HCT116 (cell line): ENCODE data around the gene RHOB. TPM values are rescaled to one million over a fixed set of nuclear protein-coding genes. Genes with fewer than 3 reads are reported as not detected.

ENCODE experiments used
- ATAC-seq: fragments of 200-7000 bp; cut with Tn5 transposase; 2 replicates; pipeline ENCODE4 v1.9.1; 2020; ENCODE audit warnings: mild to moderate bottlenecking, moderate library complexity
- BruUV-seq: library from RNA; stranded (reverse); fragments of 400-500 nt; replicated peaks from 2 replicates; lab custom pipeline; 2021; lab: Mats Ljungman, UMichigan
- CTCF ChIA-PET: fragments of 300-600 bp; sonication (Branson Sonifier 250); formaldehyde crosslinking; loops from one replicate; lab custom pipeline; 2021; ENCODE audit warnings: antibody characterized with exemption; lab: Charles Lee
- POLR2A ChIA-PET: fragments of 300-600, 350-600 bp; sonication (Branson Sonifier 250); formaldehyde crosslinking; loops from one replicate; lab custom pipeline; 2021; ENCODE audit warnings: antibody characterized with exemption; lab: Charles Lee
- RAD21 ChIA-PET, 2 experiments: fragments of 300-600 bp; sonication (Branson Sonifier 250); formaldehyde crosslinking; loops; one replicate each; lab custom pipeline; 2023; ENCODE audit warnings: low total read pairs in 2 of 2; ENCODE audit not compliant: uncharacterized antibody in 2 of 2, unreplicated experiment in 2 of 2, low non-redundant PET in 1 of 2; lab: Charles Lee
- DNase-seq: peaks from one replicate; pipeline ENCODE4 v3.0.0-alpha.2; 2010; ENCODE audit warnings: low read depth, low spot score
- H2AFZ ChIP-seq: fragments of 200-600 bp; shearing (Covaris generic), sonication (generic); 2 replicates; pipeline ENCODE4 v1.6.1; 2017; ENCODE audit warnings: low read depth, mixed run types, mixed read lengths, antibody characterized with exemption, low read length; ENCODE audit not compliant: poor library complexity, severe bottlenecking
- H3K27ac ChIP-seq: 2 replicates; pipeline ENCODE4 v1.5.1; 2012; ENCODE audit warnings: low read depth, low read length
- H3K27me3 ChIP-seq: fragments of 200-600 bp; sonication (generic); 2 replicates; pipeline ENCODE4 v1.6.1; 2016; ENCODE audit warnings: mixed run types, low read length, mixed read lengths; ENCODE audit not compliant: insufficient read depth
- H3K36me3 ChIP-seq, 2 experiments: fragments of 200-500 bp in 1 of 2; fragments of 200-600 bp in 1 of 2; sonication (Bioruptor generic) in 1 of 2; sonication (generic) in 1 of 2; 2 replicates each; pipeline versions ENCODE4 v1.5.1 to v1.6.1; 2014 to 2016; ENCODE audit warnings: low read length in 2 of 2, inconsistent platforms in 1 of 2, mixed read lengths in 1 of 2, mixed run types in 1 of 2; ENCODE audit not compliant: insufficient read depth in 2 of 2, control insufficient read depth in 1 of 2
- H3K4me1 ChIP-seq, 2 experiments: fragments of 200-600 bp in 1 of 2; sonication (generic) in 1 of 2; 2 replicates each; pipeline versions ENCODE4 v1.5.1 to v1.6.1; 2012 to 2017; ENCODE audit warnings: low read length in 2 of 2, inconsistent platforms in 1 of 2, mild to moderate bottlenecking in 1 of 2, mixed read lengths in 1 of 2, mixed run types in 1 of 2, moderate library complexity in 1 of 2; ENCODE audit not compliant: insufficient read depth in 2 of 2, control insufficient read depth in 1 of 2
- H3K4me2 ChIP-seq: fragments of 200-600 bp; sonication (generic); 2 replicates; pipeline ENCODE4 v1.6.1; 2017; ENCODE audit warnings: mixed run types, low read length, mixed read lengths
- H3K4me3 ChIP-seq, 2 experiments: fragments of 200-600 bp in 1 of 2; sonication (generic) in 1 of 2; replicated peaks in 1 of 2; 2 replicates each; pipeline ENCODE4 v1.5.1; 2011 to 2016; ENCODE audit warnings: low read length in 2 of 2, control low read depth in 1 of 2, low read depth in 1 of 2, mild to moderate bottlenecking in 1 of 2, mixed read lengths in 1 of 2, mixed run types in 1 of 2
- H3K79me2 ChIP-seq: fragments of 200-600 bp; sonication (generic); 2 replicates; pipeline ENCODE4 v1.6.1; 2017; ENCODE audit warnings: mild to moderate bottlenecking, mixed run types, low read length, moderate library complexity, mixed read lengths; ENCODE audit not compliant: insufficient read depth
- H3K9ac ChIP-seq: fragments of 200-600 bp; sonication (generic); 2 replicates; pipeline ENCODE4 v1.6.1; 2016; ENCODE audit warnings: low read length, mixed read lengths
- H3K9me2 ChIP-seq: fragments of 200-600 bp; sonication (generic), shearing (Covaris generic); 2 replicates; pipeline ENCODE4 v1.6.1; 2017; ENCODE audit warnings: mixed run types, mild to moderate bottlenecking, moderate library complexity; ENCODE audit not compliant: insufficient read depth
- H3K9me3 ChIP-seq, 2 experiments: fragments of 200-500 bp in 1 of 2; fragments of 200-600 bp in 1 of 2; sonication (Bioruptor generic) in 1 of 2; sonication (generic) in 1 of 2; 2 replicates each; pipeline ENCODE4 v1.6.1; 2014 to 2017; ENCODE audit warnings: low read length in 2 of 2, mixed read lengths in 2 of 2, inconsistent platforms in 1 of 2, low read depth in 1 of 2, mild to moderate bottlenecking in 1 of 2, mixed run types in 1 of 2, moderate library complexity in 1 of 2; ENCODE audit not compliant: control insufficient read depth in 1 of 2, insufficient read depth in 1 of 2
- H4K20me1 ChIP-seq: fragments of 200-600 bp; sonication (generic), shearing (Covaris generic); 2 replicates; pipeline ENCODE4 v1.6.1; 2017; ENCODE audit warnings: mixed run types, mild to moderate bottlenecking, moderate library complexity; ENCODE audit not compliant: insufficient read depth
- CEBPB ChIP-seq: IDR thresholded peaks from 2 replicates; pipeline ENCODE4 v1.6.1; 2012; ENCODE audit warnings: low read depth
- EGR1 ChIP-seq: IDR thresholded peaks from 2 replicates; pipeline ENCODE4 v1.6.1; 2012; ENCODE audit warnings: low read depth
- EZH2 ChIP-seq: fragments of 200-600 bp; sonication (generic); IDR thresholded peaks from 2 replicates; pipeline ENCODE4 v1.6.1; 2017; ENCODE audit warnings: antibody characterized with exemption, mixed run types
- EZH2phosphoT487 ChIP-seq: fragments of 200-600 bp; IDR thresholded peaks from 2 replicates; pipeline ENCODE4 v1.6.1; 2018; ENCODE audit warnings: antibody characterized with exemption, borderline replicate concordance
- FOSL1 ChIP-seq: IDR thresholded peaks from 2 replicates; pipeline ENCODE4 v1.6.1; 2012; ENCODE audit warnings: low read depth
- JUND ChIP-seq: IDR thresholded peaks from 2 replicates; pipeline ENCODE4 v1.6.1; 2012
- MAX ChIP-seq: IDR thresholded peaks from 2 replicates; pipeline ENCODE4 v1.6.1; 2012
- POLR2A ChIP-seq: IDR thresholded peaks from 2 replicates; pipeline ENCODE4 v1.7.0; 2011; ENCODE audit warnings: borderline replicate concordance; ENCODE audit not compliant: insufficient read depth, insufficient read length; ENCODE audit errors: extremely low read depth
- POLR2AphosphoS5 ChIP-seq: IDR thresholded peaks from 2 replicates; pipeline ENCODE4 v1.6.1; 2011; ENCODE audit warnings: mild to moderate bottlenecking, low read depth, low read length, moderate library complexity
- RAD21 ChIP-seq: IDR thresholded peaks from 2 replicates; pipeline ENCODE4 v1.6.1; 2012; ENCODE audit warnings: low read depth, mild to moderate bottlenecking
- SIN3A ChIP-seq: IDR thresholded peaks from 2 replicates; pipeline ENCODE4 v1.6.1; 2012; ENCODE audit warnings: low read depth
- SP1 ChIP-seq: IDR thresholded peaks from 2 replicates; pipeline ENCODE4 v1.6.1; 2012; ENCODE audit warnings: low read depth
- ZFX ChIP-seq: fragments of 450-650 bp; IDR thresholded peaks from 2 replicates; pipeline ENCODE4 v1.6.1; 2017
- intact Hi-C: fragments of 100-400 bp; cut with micrococcal nuclease; formaldehyde crosslinking; loops from 2 replicates; pipeline ENCODE4 v1.10.0; 2022
- total RNA-seq: library from RNA; stranded (reverse); gene quantifications from one replicate; pipeline ENCODE4 v1.2.1, GENCODE V29; 2021; ENCODE audit not compliant: unreplicated experiment
- TF ChIP-seq, protein P1 (sequence below): IDR thresholded peaks from 2 replicates; pipeline ENCODE4 v1.6.1; 2012; ENCODE audit warnings: low read depth

The RHOB gene
- total RNA-seq, 1 experiment from 2014 or later, result 72.9 TPM

DNA sequence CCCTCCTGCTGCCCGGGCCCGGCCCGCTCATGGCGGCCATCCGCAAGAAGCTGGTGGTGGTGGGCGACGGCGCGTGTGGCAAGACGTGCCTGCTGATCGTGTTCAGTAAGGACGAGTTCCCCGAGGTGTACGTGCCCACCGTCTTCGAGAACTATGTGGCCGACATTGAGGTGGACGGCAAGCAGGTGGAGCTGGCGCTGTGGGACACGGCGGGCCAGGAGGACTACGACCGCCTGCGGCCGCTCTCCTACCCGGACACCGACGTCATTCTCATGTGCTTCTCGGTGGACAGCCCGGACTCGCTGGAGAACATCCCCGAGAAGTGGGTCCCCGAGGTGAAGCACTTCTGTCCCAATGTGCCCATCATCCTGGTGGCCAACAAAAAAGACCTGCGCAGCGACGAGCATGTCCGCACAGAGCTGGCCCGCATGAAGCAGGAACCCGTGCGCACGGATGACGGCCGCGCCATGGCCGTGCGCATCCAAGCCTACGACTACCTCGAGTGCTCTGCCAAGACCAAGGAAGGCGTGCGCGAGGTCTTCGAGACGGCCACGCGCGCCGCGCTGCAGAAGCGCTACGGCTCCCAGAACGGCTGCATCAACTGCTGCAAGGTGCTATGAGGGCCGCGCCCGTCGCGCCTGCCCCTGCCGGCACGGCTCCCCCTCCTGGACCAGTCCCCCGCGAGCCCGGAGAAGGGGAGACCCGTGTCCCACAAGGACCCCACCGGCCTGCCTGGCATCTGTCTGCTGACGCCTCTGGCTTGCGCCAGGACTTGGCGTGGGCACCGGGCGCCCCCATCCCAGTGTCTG, 767 bp downstream of the RHOB start:
- H3K4me2 ChIP-seq, result peak overlapping the region; percentile 90
- no peaks in the 10 kb centered on the region for H3K9me2 ChIP-seq
- H2AFZ ChIP-seq, result no peak overlapping the region
- peak overlapping the region; percentile 92 for H3K9ac ChIP-seq
- RAD21 ChIA-PET, result interaction anchor here (1.5 kb wide), 2 partner anchors 36 to 188 kb away, joined by 4 to 5 read pairs; no protein-coding TSS in a partner anchor
- POLR2A ChIA-PET, result interaction anchor here (0.9 to 5.1 kb wide), 45 partner anchors 8 to 203 kb away, joined by 3 to 76 read pairs (median 7); partner anchors contain the start of gene HS1BP3
- peaks cover 20% of the 10 kb centered on the region for H3K79me2 ChIP-seq
- H3K27me3 ChIP-seq, result no peaks in the 10 kb centered on the region
- H3K4me3 ChIP-seq, result peak overlapping the region; percentile 72 to 80
- no TSS peak for BruUV-seq
- peak overlapping the region; percentile 88 for H3K27ac ChIP-seq
- intact Hi-C loops, result no loop called here
- H3K9me3 ChIP-seq, result no peaks in the 10 kb centered on the region
- peaks cover 41 to 52% of the 10 kb centered on the region in 2 experiments for H3K4me1 ChIP-seq
- no peaks in the 10 kb centered on the region for H4K20me1 ChIP-seq
- peak; percentile 23 for ATAC-seq
- TF ChIP-seq MAX (peak; percentile 59; the same call in 1 of the 2 replicates), ZFX (no peak; the same call in 1 of the 2 replicates), SIN3A (no peak; the same call in 1 of the 2 replicates), CEBPB (no peak), EZH2phosphoT487 (no peak), JUND (no peak), FOSL1 (no peak), SP1 (no peak), EGR1 (no peak), POLR2AphosphoS5 (no peak), RAD21 (peak; percentile 33), EZH2 (no peak), POLR2A (no peak)
- TF ChIP-seq, protein P1, sequence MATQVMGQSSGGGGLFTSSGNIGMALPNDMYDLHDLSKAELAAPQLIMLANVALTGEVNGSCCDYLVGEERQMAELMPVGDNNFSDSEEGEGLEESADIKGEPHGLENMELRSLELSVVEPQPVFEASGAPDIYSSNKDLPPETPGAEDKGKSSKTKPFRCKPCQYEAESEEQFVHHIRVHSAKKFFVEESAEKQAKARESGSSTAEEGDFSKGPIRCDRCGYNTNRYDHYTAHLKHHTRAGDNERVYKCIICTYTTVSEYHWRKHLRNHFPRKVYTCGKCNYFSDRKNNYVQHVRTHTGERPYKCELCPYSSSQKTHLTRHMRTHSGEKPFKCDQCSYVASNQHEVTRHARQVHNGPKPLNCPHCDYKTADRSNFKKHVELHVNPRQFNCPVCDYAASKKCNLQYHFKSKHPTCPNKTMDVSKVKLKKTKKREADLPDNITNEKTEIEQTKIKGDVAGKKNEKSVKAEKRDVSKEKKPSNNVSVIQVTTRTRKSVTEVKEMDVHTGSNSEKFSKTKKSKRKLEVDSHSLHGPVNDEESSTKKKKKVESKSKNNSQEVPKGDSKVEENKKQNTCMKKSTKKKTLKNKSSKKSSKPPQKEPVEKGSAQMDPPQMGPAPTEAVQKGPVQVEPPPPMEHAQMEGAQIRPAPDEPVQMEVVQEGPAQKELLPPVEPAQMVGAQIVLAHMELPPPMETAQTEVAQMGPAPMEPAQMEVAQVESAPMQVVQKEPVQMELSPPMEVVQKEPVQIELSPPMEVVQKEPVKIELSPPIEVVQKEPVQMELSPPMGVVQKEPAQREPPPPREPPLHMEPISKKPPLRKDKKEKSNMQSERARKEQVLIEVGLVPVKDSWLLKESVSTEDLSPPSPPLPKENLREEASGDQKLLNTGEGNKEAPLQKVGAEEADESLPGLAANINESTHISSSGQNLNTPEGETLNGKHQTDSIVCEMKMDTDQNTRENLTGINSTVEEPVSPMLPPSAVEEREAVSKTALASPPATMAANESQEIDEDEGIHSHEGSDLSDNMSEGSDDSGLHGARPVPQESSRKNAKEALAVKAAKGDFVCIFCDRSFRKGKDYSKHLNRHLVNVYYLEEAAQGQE, result no peak
- peaks cover 2 to 6% of the 10 kb centered on the region in 2 experiments; a peak in 1 of 4 replicates for H3K36me3 ChIP-seq
- DNase-seq, result no peak
- CTCF ChIA-PET, result interaction anchor here (0.9 to 1.4 kb wide), 4 partner anchors 170 to 195 kb away, joined by 3 to 11 read pairs (median 4); no protein-coding TSS in a partner anchor
